Activated T-cell treated with anti-CD3 and anti-CD28 coated beads, Interleukin-2, amount 50 U/mL, for 4 hours (primary cell): ENCODE measurements around the gene NKD1. TPM values are rescaled to one million over a fixed set of nuclear protein-coding genes. Genes with fewer than 3 reads are reported as not detected.
A peak's percentile ranks its signal among the peaks of the same experiment; 100 is the strongest.

Experiments used
- ATAC-seq, 2 donors: fragments of 200-7000 bp; cut with Tn5 transposase; one replicate each; pipeline ENCODE4 v1.10.0; 2021
- DNase-seq: peaks from one replicate; pipeline ENCODE4 v3.0.0-alpha.2; 2020
- H3K27me3 Mint-ChIP-seq: one replicate; pipeline ENCODE4 v1.8.0; 2021; ENCODE audit warnings: low read depth, mixed read lengths
- H3K36me3 Mint-ChIP-seq: one replicate; pipeline ENCODE4 v1.8.0; 2022; ENCODE audit warnings: mixed read lengths; ENCODE audit not compliant: insufficient read depth
- H3K4me1 Mint-ChIP-seq: one replicate; pipeline ENCODE4 v1.8.0; 2021; ENCODE audit warnings: low read depth, mixed read lengths
- H3K4me3 Mint-ChIP-seq: one replicate; pipeline ENCODE4 v1.8.0; 2021; ENCODE audit warnings: mild to moderate bottlenecking, moderate library complexity, mixed read lengths
- H3K9me3 Mint-ChIP-seq: one replicate; pipeline ENCODE4 v1.8.0; 2021; ENCODE audit warnings: mixed read lengths
- total RNA-seq, 3 donors: library from RNA; stranded (reverse); gene quantifications; one replicate each; pipeline ENCODE4 v1.2.1, GENCODE V29; 2021

The NKD1 gene
- total RNA-seq, 3 donors from 2014 or later, result 1.2 to 2.8 (median 1.6) TPM

GRCh38 chr16:50662306-50662940 lies 114.2 kb downstream of the NKD1 start:
- no peaks in the 10 kb centered on the region for H3K36me3 Mint-ChIP-seq
- H3K4me1 Mint-ChIP-seq, result peaks cover 24% of the 10 kb centered on the region
- no peaks in the 10 kb centered on the region for H3K27me3 Mint-ChIP-seq
- ATAC-seq (no peak), DNase-seq (no peak)
- peaks cover 6% of the 10 kb centered on the region for H3K9me3 Mint-ChIP-seq
- no peak overlapping the region for H3K4me3 Mint-ChIP-seq

DNA sequence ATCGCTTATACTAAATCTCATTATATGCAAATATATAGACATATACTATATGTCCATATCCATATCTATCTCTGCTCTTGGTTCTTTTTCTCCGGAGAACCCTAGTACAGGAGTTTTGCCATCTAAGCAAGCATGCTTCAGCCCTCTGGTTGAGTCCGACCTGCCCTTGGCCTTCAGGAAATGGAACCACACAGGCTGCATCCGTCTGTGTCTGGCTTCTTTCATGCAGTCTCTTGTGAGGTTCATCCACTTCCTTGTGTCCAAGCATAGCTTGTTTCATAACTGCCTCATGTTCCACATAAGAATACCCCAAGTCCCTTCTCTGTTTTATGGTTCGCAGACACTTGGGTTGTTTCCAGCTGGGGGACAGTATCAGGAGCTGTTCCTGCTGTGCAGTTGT lies 116.1 kb downstream of the NKD1 start:
- DNase-seq (no peak), ATAC-seq (no peak)
- Mint-ChIP-seq H3K4me3 (no peak overlapping the region), H3K36me3 (peaks cover 10% of the 10 kb centered on the region), H3K9me3 (peaks cover 6% of the 10 kb centered on the region), H3K27me3 (no peaks in the 10 kb centered on the region), H3K4me1 (peaks cover 36% of the 10 kb centered on the region)

DNA sequence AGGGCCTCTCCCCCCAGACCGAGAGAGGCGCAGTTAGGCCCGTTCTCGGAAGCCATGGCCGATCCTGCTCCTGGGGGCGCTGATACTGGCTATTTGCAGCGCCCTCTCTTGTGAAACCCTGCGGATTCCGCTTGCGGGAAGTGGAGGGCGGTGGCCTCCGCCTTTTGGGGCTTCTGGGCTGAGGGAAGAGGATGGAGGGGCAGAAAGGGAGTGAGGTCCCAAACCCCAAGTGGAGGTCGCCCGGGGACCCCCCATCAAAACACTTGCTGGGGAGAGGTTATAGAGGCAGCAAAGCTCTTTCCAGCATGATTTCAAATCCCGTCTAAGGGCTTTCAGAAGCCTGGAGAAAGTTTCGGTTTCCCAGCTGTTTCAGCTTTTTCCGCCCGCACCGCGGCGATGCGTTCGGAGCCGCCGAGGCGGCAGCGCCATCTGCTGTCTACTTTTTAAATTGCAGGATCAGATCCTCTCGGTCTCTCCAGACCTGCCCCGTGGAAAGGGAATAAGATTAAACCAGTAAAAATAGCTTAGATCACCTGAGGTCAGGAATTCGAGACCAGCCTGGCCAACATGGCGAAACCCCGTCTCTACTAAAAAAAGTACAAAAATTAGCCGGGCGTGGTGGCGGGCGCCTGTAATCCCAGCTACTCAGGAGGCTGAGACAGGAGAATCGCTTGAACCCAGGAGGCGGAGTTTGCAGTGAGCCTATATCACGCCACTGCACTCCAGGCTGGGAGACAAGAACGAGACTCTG lies 117.1 kb downstream of the NKD1 start:
- H3K36me3 Mint-ChIP-seq, result peaks cover 14% of the 10 kb centered on the region
- H3K4me1 Mint-ChIP-seq, result peaks cover 36% of the 10 kb centered on the region
- H3K9me3 Mint-ChIP-seq, result peaks cover 6% of the 10 kb centered on the region
- no peaks in the 10 kb centered on the region for H3K27me3 Mint-ChIP-seq
- DNase-seq, result peak; percentile 87
- peak; percentile 39 to 52 for ATAC-seq
- H3K4me3 Mint-ChIP-seq, result peak overlapping the region; percentile 75

DNA sequence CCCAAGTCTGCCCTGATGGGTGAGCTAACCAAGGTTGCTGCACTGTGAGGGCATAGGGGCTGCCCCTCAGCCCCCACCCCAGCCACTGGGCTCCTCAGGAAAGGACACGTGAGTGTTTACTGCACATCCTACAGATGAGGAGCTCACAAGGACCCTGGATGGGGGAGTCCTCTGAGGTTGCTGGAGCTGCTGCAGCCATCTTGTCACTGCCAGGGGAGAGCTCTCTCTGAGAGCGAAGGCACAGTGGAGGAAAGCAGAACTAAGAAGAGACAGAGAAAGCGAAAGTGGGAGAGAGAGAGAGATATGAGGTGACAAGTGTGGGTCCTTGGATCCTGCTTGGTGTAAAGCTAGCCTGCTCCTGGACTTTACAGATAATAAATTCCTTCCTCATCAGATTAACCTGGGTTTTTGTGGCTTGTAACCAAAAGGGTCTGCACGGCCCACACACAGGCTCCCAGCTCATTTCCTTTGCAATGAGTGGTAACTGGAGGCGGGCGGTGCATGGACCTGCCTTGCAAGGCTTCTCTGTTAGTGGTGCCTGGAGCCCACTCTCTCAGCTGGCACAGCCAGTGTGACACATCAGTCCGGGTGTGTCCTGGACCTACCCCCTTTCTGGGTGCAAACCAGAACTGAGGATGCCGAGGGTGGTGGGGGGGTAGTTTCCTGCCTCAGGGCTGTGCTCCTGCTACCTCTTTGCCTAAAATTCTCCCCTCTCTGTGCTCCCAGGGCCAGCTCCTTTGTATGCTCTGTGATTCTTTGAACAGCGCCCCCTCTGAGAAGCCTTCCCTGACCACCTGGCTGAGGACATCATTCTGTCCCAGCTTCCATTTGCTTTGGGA lies 118.7 kb downstream of the NKD1 start:
- no peaks in the 10 kb centered on the region for H3K27me3 Mint-ChIP-seq
- DNase-seq (peak; percentile 36), ATAC-seq (peak; percentile 80 to 89)
- peak overlapping the region; percentile 76 for H3K4me3 Mint-ChIP-seq
- peaks cover 10% of the 10 kb centered on the region for H3K9me3 Mint-ChIP-seq
- peaks cover 42% of the 10 kb centered on the region for H3K4me1 Mint-ChIP-seq
- H3K36me3 Mint-ChIP-seq, result peaks cover 24% of the 10 kb centered on the region

- Mint-ChIP-seq H3K4me1 (peaks cover 42% of the 10 kb centered on the region), H3K4me3 (peak overlapping the region; percentile 76), H3K36me3 (peaks cover 32% of the 10 kb centered on the region), H3K27me3 (no peaks in the 10 kb centered on the region), H3K9me3 (peaks cover 10% of the 10 kb centered on the region)
- ATAC-seq, result no peak
- no peak for DNase-seq
Measured at GRCh38 chr16:50667497-50668367, 119.5 kb downstream of the NKD1 start.

GRCh38 chr16:50668368-50669008 lies 120.3 kb downstream of the NKD1 start:
- Mint-ChIP-seq H3K4me3 (no peak overlapping the region), H3K36me3 (peaks cover 39% of the 10 kb centered on the region), H3K4me1 (peaks cover 42% of the 10 kb centered on the region), H3K9me3 (peaks cover 11% of the 10 kb centered on the region), H3K27me3 (no peaks in the 10 kb centered on the region)
- DNase-seq, result no peak
- no peak for ATAC-seq

- no peak for DNase-seq
- peaks cover 49% of the 10 kb centered on the region for H3K36me3 Mint-ChIP-seq
- H3K27me3 Mint-ChIP-seq, result no peaks in the 10 kb centered on the region
- no peak for ATAC-seq
- no peak overlapping the region for H3K4me3 Mint-ChIP-seq
- peaks cover 39% of the 10 kb centered on the region for H3K4me1 Mint-ChIP-seq
- peaks cover 11% of the 10 kb centered on the region for H3K9me3 Mint-ChIP-seq
Measured at GRCh38 chr16:50669741-50670140, 121.5 kb downstream of the NKD1 start.

GRCh38 chr16:50670476-50670875 lies 122.3 kb downstream of the NKD1 start:
- no peak for DNase-seq
- Mint-ChIP-seq H3K27me3 (no peaks in the 10 kb centered on the region), H3K36me3 (peaks cover 55% of the 10 kb centered on the region), H3K4me3 (no peak overlapping the region), H3K9me3 (peaks cover 11% of the 10 kb centered on the region), H3K4me1 (peaks cover 33% of the 10 kb centered on the region)
- no peak for ATAC-seq

- Mint-ChIP-seq H3K36me3 (peaks cover 67% of the 10 kb centered on the region), H3K27me3 (no peaks in the 10 kb centered on the region), H3K9me3 (peaks cover 11% of the 10 kb centered on the region), H3K4me3 (no peak overlapping the region), H3K4me1 (peaks cover 33% of the 10 kb centered on the region)
- no peak for ATAC-seq
- peak; percentile 46 for DNase-seq
Measured at GRCh38 chr16:50671644-50672260, 123.6 kb downstream of the NKD1 start.

- Mint-ChIP-seq H3K4me3 (no peak overlapping the region), H3K27me3 (no peaks in the 10 kb centered on the region), H3K9me3 (peaks cover 11% of the 10 kb centered on the region), H3K36me3 (peaks cover 69% of the 10 kb centered on the region), H3K4me1 (peaks cover 35% of the 10 kb centered on the region)
- no peak for DNase-seq
- ATAC-seq, result no peak
Measured at GRCh38 chr16:50673496-50674275, 125.5 kb downstream of the NKD1 start.

DNA sequence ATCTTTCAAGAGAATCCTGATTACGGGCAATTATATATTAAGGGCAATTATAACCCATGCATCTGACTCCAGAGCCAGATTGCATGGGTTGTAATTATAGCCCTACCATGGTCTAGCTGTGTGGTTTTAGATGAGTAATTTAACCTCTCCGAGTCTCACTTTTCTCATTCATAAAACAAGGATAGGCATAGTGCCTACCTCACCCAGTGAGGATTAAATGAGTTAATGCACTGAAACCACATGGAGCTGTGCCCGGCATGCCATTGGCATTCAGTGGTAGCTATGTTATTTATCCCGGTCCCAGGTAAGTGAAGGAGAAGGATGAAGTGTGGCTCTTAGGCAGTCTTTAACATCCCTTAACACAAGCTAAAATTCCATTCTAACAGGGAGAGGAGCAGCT lies 126.6 kb downstream of the NKD1 start:
- peaks cover 46% of the 10 kb centered on the region for H3K4me1 Mint-ChIP-seq
- no peak overlapping the region for H3K4me3 Mint-ChIP-seq
- no peak for DNase-seq
- H3K27me3 Mint-ChIP-seq, result no peaks in the 10 kb centered on the region
- H3K9me3 Mint-ChIP-seq, result peaks cover 11% of the 10 kb centered on the region
- no peak for ATAC-seq
- peaks cover 67% of the 10 kb centered on the region for H3K36me3 Mint-ChIP-seq

GRCh38 chr16:50675686-50676610 lies 127.8 kb downstream of the NKD1 start:
- ATAC-seq, result no peak
- Mint-ChIP-seq H3K4me1 (peaks cover 53% of the 10 kb centered on the region), H3K4me3 (no peak overlapping the region), H3K27me3 (no peaks in the 10 kb centered on the region), H3K9me3 (peaks cover 11% of the 10 kb centered on the region), H3K36me3 (peaks cover 65% of the 10 kb centered on the region)
- no peak for DNase-seq
